ENCODE data around the gene TRPV4. TPM values are rescaled to one million over a fixed set of nuclear protein-coding genes. Genes with fewer than 3 reads are reported as not detected.

Gene TRPV4
- total RNA-seq, 1 experiment from 2014 or later = 2.9 TPM

DNA sequence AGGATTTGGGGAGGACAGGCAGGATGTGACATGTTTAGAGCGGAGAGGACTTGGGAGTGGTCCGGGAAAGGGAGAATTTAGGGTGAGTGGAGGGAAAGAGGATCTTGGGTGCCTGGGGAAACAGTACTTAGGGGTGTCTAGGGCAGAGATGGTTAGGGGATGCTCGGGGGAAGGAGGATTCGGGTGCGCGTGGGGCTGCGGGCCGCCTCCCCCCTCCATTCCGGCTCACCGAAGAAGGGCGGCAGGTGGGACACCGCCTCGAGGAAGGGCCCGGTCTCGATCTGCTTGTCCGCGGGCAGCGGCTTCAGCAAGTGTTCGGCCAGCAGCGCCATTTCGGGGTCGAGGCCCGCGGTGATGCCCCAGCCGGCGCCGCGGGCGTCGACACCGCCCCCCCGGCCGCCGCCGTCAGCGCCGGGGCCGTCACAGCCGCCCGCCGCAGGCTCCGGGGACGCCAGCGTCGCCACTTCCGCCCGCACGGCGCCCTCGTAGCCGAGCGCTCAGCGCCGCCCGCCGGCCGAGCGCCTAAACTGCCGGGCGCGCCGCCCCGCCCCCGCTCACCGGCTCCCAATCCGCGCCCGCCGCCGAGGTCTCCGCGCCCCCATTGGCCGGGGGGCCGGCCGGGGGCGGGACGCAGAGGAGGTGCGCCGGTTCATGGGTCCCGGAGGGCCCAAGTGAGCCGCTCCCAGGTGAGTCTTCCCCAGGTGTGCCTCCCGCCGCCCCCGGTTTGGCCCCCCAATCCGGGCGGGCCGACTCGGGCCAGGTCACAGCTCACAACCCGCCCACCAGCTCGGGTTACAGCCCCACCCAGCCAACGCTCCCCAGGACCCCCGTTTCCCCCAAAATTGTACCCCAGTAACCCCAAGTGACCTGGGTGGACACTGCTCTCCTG is 47.1 kb upstream of the TRPV4 start, which contains the start of gene GLTP:
GLTP (minus strand) TSS at position 499 of the 889 bp plus-strand sequence; CDS start at position 332, 167 bp downstream.
- no peaks in the 10 kb centered on the region for H3K9me3 Mint-ChIP-seq
- TF ChIP-seq CREM (CRISPR knock-in tag; IDR thresholded peaks at IDR 0.05) = 0 out of 2 replicates have a peak, but pooled peaks have one; percentile 41
- no peak for TF ChIP-seq ESRRA (CRISPR knock-in tag; IDR thresholded peaks at IDR 0.05; ENCODE audit: borderline replicate concordance)
- no peak for TF ChIP-seq ZNF219 (CRISPR knock-in tag; IDR thresholded peaks at IDR 0.05; ENCODE audit: borderline replicate concordance)
- TF ChIP-seq, protein P1, sequence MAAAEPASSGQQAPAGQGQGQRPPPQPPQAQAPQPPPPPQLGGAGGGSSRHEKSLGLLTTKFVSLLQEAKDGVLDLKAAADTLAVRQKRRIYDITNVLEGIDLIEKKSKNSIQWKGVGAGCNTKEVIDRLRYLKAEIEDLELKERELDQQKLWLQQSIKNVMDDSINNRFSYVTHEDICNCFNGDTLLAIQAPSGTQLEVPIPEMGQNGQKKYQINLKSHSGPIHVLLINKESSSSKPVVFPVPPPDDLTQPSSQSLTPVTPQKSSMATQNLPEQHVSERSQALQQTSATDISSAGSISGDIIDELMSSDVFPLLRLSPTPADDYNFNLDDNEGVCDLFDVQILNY (CRISPR knock-in tag; IDR thresholded peaks at IDR 0.05) = 0 out of 2 replicates have a peak, but pooled peaks have one; percentile 45
- peak; percentile 83 for TF ChIP-seq NFYB (CRISPR knock-in tag; conservative IDR thresholded peaks at IDR 0.05; ENCODE audit: low read depth)
- TF ChIP-seq, protein P2, sequence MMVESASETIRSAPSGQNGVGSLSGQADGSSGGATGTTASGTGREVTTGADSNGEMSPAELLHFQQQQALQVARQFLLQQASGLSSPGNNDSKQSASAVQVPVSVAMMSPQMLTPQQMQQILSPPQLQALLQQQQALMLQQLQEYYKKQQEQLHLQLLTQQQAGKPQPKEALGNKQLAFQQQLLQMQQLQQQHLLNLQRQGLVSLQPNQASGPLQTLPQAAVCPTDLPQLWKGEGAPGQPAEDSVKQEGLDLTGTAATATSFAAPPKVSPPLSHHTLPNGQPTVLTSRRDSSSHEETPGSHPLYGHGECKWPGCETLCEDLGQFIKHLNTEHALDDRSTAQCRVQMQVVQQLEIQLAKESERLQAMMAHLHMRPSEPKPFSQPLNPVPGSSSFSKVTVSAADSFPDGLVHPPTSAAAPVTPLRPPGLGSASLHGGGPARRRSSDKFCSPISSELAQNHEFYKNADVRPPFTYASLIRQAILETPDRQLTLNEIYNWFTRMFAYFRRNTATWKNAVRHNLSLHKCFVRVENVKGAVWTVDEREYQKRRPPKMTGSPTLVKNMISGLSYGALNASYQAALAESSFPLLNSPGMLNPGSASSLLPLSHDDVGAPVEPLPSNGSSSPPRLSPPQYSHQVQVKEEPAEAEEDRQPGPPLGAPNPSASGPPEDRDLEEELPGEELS (CRISPR knock-in tag; IDR thresholded peaks at IDR 0.05) = peak; percentile 24; the same call in 1 of the 2 replicates
- peak; percentile 96 for TF ChIP-seq SP1 (CRISPR knock-in tag; conservative IDR thresholded peaks at IDR 0.05)
- no peak for TF ChIP-seq ZNF396 (CRISPR knock-in tag; IDR thresholded peaks at IDR 0.05; ENCODE audit: borderline replicate concordance)
- TF ChIP-seq ZNF232 (CRISPR knock-in tag; IDR thresholded peaks at IDR 0.05) = peak; percentile 79; the same call in 1 of the 2 replicates
- TF ChIP-seq, protein P3, sequence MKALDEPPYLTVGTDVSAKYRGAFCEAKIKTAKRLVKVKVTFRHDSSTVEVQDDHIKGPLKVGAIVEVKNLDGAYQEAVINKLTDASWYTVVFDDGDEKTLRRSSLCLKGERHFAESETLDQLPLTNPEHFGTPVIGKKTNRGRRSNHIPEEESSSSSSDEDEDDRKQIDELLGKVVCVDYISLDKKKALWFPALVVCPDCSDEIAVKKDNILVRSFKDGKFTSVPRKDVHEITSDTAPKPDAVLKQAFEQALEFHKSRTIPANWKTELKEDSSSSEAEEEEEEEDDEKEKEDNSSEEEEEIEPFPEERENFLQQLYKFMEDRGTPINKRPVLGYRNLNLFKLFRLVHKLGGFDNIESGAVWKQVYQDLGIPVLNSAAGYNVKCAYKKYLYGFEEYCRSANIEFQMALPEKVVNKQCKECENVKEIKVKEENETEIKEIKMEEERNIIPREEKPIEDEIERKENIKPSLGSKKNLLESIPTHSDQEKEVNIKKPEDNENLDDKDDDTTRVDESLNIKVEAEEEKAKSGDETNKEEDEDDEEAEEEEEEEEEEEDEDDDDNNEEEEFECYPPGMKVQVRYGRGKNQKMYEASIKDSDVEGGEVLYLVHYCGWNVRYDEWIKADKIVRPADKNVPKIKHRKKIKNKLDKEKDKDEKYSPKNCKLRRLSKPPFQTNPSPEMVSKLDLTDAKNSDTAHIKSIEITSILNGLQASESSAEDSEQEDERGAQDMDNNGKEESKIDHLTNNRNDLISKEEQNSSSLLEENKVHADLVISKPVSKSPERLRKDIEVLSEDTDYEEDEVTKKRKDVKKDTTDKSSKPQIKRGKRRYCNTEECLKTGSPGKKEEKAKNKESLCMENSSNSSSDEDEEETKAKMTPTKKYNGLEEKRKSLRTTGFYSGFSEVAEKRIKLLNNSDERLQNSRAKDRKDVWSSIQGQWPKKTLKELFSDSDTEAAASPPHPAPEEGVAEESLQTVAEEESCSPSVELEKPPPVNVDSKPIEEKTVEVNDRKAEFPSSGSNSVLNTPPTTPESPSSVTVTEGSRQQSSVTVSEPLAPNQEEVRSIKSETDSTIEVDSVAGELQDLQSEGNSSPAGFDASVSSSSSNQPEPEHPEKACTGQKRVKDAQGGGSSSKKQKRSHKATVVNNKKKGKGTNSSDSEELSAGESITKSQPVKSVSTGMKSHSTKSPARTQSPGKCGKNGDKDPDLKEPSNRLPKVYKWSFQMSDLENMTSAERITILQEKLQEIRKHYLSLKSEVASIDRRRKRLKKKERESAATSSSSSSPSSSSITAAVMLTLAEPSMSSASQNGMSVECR (CRISPR knock-in tag; IDR thresholded peaks at IDR 0.05; ENCODE audit: borderline replicate concordance) = no peak
- TF ChIP-seq ZBTB21 (CRISPR knock-in tag; IDR thresholded peaks at IDR 0.05; ENCODE audit: borderline replicate concordance) = no peak
- H3K27me3 Mint-ChIP-seq (ENCODE audit: low read depth) = peaks cover 17% of the 10 kb centered on the region
- no peaks in the 10 kb centered on the region for H3K36me3 Mint-ChIP-seq
- peaks cover 51% of the 10 kb centered on the region for H3K4me1 Mint-ChIP-seq
- DNase-seq (ENCODE audit: low spot score) (peak; percentile 87), ATAC-seq (peak; percentile 93)
- peak within 1 kb of the TSS; percentile 93 for H3K27ac Mint-ChIP-seq
- ChIA-PET POLR2A (no interaction called here), CTCF (interaction anchor here (0.6 to 2.9 kb wide), 3 partner anchors 21 to 46 kb away, joined by 3 to 15 read pairs (median 3); no protein-coding TSS in a partner anchor)
- peak within 1 kb of the TSS; percentile 94 for H3K4me3 Mint-ChIP-seq

DNA sequence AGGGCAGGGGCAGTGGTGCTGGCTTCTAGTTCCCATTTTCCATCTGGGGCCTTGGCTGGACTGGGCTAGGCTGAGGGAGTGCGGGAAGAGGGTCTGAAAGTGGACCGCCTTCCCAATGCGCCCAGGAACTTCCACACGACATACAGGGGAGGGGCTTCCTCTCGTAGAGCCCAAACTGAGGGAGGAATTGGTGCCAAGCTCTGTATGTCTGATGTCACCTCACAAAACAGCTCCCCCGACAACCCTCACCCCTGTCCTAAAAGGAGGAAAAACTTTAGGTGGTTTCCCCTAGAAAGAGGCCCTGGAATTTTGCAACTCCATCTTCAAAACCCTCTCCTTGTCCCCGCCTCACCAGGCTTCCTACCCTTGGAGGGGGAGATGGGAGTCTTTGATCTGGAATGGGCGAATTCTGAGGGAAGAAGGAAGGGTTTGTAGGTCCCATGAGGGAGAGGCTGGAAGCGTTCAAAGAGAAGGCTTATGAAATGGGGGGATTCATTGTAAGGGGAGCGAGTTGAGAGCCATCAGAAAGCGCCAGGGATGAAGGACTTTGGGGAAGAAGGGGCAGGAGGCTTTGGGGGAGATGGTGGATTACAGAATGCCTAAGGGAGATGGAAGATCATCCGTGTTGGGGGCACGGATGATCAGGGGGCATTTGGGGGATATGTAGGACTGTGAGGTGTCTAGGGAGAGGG is 46.3 kb upstream of the TRPV4 start:
- H3K27me3 Mint-ChIP-seq (ENCODE audit: low read depth) = peaks cover 9% of the 10 kb centered on the region
- ChIA-PET POLR2A (no interaction called here), CTCF (interaction anchor here (1.0 kb wide), 1 partner anchor 47 kb away, joined by 3 read pairs; no protein-coding TSS in a partner anchor)
- H3K4me1 Mint-ChIP-seq = peaks cover 52% of the 10 kb centered on the region
- TF ChIP-seq SOX15 (CRISPR knock-in tag; IDR thresholded peaks at IDR 0.05) (no peak), TP53 (CRISPR knock-in tag; IDR thresholded peaks at IDR 0.05) (no peak), MYBL2 (CRISPR knock-in tag; IDR thresholded peaks at IDR 0.05) (no peak), GRHL2 (CRISPR knock-in tag; IDR thresholded peaks at IDR 0.05; ENCODE audit: insufficient replicate concordance, severe bottlenecking) (no peak), PRRX2 (CRISPR knock-in tag; IDR thresholded peaks at IDR 0.05) (no peak), ZNF219 (CRISPR knock-in tag; IDR thresholded peaks at IDR 0.05; ENCODE audit: borderline replicate concordance) (no peak)
- TF ChIP-seq, protein P4, sequence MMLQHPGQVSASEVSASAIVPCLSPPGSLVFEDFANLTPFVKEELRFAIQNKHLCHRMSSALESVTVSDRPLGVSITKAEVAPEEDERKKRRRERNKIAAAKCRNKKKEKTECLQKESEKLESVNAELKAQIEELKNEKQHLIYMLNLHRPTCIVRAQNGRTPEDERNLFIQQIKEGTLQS (CRISPR knock-in tag; conservative IDR thresholded peaks at IDR 0.05) = no peak
- TF ChIP-seq, protein P1 (CRISPR knock-in tag; IDR thresholded peaks at IDR 0.05) = no peak
- TF ChIP-seq, protein P5, sequence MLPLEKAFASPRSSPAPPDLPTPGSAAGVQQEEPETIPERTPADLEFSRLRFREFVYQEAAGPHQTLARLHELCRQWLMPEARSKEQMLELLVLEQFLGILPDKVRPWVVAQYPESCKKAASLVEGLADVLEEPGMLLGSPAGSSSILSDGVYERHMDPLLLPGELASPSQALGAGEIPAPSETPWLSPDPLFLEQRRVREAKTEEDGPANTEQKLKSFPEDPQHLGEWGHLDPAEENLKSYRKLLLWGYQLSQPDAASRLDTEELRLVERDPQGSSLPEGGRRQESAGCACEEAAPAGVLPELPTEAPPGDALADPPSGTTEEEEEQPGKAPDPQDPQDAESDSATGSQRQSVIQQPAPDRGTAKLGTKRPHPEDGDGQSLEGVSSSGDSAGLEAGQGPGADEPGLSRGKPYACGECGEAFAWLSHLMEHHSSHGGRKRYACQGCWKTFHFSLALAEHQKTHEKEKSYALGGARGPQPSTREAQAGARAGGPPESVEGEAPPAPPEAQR (CRISPR knock-in tag; IDR thresholded peaks at IDR 0.05) = no peak
- TF ChIP-seq, protein P6, sequence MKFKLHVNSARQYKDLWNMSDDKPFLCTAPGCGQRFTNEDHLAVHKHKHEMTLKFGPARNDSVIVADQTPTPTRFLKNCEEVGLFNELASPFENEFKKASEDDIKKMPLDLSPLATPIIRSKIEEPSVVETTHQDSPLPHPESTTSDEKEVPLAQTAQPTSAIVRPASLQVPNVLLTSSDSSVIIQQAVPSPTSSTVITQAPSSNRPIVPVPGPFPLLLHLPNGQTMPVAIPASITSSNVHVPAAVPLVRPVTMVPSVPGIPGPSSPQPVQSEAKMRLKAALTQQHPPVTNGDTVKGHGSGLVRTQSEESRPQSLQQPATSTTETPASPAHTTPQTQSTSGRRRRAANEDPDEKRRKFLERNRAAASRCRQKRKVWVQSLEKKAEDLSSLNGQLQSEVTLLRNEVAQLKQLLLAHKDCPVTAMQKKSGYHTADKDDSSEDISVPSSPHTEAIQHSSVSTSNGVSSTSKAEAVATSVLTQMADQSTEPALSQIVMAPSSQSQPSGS (CRISPR knock-in tag; IDR thresholded peaks at IDR 0.05; ENCODE audit: borderline replicate concordance, low read depth) = no peak
- peak overlapping the region; percentile 62; the same call in 1 of the 2 replicates for H3K27ac Mint-ChIP-seq
- DNase-seq (ENCODE audit: low spot score) (no peak), ATAC-seq (no peak)
- H3K36me3 Mint-ChIP-seq = no peaks in the 10 kb centered on the region
- no peaks in the 10 kb centered on the region for H3K9me3 Mint-ChIP-seq
- peak overlapping the region; percentile 94 for H3K4me3 Mint-ChIP-seq
